ENCODE results near the gene BTN2A1.

DNA sequence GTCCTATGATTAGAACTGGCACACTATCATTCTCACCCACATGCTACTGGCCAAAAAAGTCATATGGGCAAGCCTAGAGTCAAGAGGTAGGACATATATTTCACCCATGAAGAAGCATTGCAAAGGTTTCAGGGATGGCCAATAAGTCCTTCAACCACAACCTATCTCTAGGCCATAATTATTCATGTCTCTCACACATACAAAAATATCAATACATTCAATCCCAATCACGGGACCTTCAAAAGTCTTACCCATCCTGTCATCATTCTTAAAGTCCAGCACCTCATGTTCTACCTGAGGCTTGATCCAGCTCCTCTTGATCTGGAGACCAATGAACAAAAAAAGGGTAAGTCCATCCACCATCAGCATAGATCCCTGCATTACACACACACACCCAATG lies 29.7 kb downstream of the BTN2A1 start:
- TF ChIP-seq POLR2A (IDR thresholded peaks at IDR 0.05; ENCODE audit: low read depth, low read length) (no peak), POLR2AphosphoS5 (IDR thresholded peaks at IDR 0.05; ENCODE audit: low read depth, low read length) (no peak)
